Urinary bladder (tissue), 4 donors: ENCODE results near the gene TBCD. TPM values are rescaled to one million over a fixed set of nuclear protein-coding genes. Genes with fewer than 3 reads are reported as not detected.

Experiments used
- DNase-seq: peaks from one replicate; pipeline ENCODE4 v3.0.0-alpha.2; 2015; ENCODE audit errors: extremely low spot score
- H3K27ac ChIP-seq: one replicate; pipeline ENCODE4 v1.5.1; 2013; ENCODE audit warnings: low read depth, mild to moderate bottlenecking, moderate library complexity
- H3K36me3 ChIP-seq: one replicate; pipeline ENCODE4 v1.6.1; 2013; ENCODE audit warnings: mild to moderate bottlenecking, moderate library complexity; ENCODE audit not compliant: insufficient read depth
- H3K4me1 ChIP-seq: one replicate; pipeline ENCODE4 v1.6.1; 2013; ENCODE audit warnings: mild to moderate bottlenecking, moderate library complexity; ENCODE audit not compliant: insufficient read depth
- H3K4me3 ChIP-seq: one replicate; pipeline ENCODE4 v1.5.1; 2013; ENCODE audit warnings: low read depth, low read length
- WGBS: extraction: QIAGEN DNeasy Blood & Tissue Kit; methylation state at CpG from one replicate; pipeline ENCODE4 v1.1.7; 2013; 5-methylcytosine and 5-hydroxymethylcytosine counted together
- polyA plus RNA-seq: library from polyadenylated mRNA; stranded (reverse); fragments of 200-250 nt; gene quantifications from one replicate; pipeline ENCODE4 v1.2.3, GENCODE V29; 2013
- total RNA-seq: library from RNA; depleted of rRNA; stranded (reverse); fragments of >200 nt; gene quantifications from one replicate; pipeline ENCODE4 v1.2.3, GENCODE V29; 2014
- donor health status: healthy with polysubstance abuse.
- donor health status: healthy.

The TBCD gene
- total and polyA plus RNA-seq, 2 donors: 57.9 to 77.6 TPM

- DNase-seq: no peak
- 93% methylated on average over 33 of the region's 33 CpGs for WGBS
- Histone ChIP-seq H3K4me1 (no peaks in the 10 kb centered on the region), H3K4me3 (no peak overlapping the region), H3K27ac (no peak overlapping the region), H3K36me3 (peaks cover 3% of the 10 kb centered on the region)
Observed at GRCh38 chr17:82872591-82873520, 121.0 kb downstream of the TBCD start.

- H3K36me3 ChIP-seq: peaks cover 3% of the 10 kb centered on the region
- 94% methylated on average over 19 of the region's 19 CpGs for whole genome bisulfite sequencing
- no peak overlapping the region for H3K27ac ChIP-seq
- no peaks in the 10 kb centered on the region for H3K4me1 ChIP-seq
- no peak for DNase-seq
- no peak overlapping the region for H3K4me3 ChIP-seq
Observed at GRCh38 chr17:82873521-82873920, 121.7 kb downstream of the TBCD start.

GRCh38 chr17:82874011-82874835, 122.4 kb downstream of the TBCD start:
- DNase-seq: no peak
- peaks cover 3% of the 10 kb centered on the region for H3K36me3 ChIP-seq
- no peaks in the 10 kb centered on the region for H3K4me1 ChIP-seq
- H3K27ac ChIP-seq: no peak overlapping the region
- H3K4me3 ChIP-seq: no peak overlapping the region
- 88% methylated on average over 34 of the region's 34 CpGs for WGBS

GRCh38 chr17:82875407-82875856, 123.6 kb downstream of the TBCD start:
- Histone ChIP-seq H3K4me1 (no peaks in the 10 kb centered on the region), H3K27ac (peak overlapping the region; percentile 44), H3K36me3 (peaks cover 3% of the 10 kb centered on the region), H3K4me3 (no peak overlapping the region)
- WGBS: 83% methylated on average over 19 of the region's 19 CpGs
- no peak for DNase-seq

- H3K4me1 ChIP-seq: no peaks in the 10 kb centered on the region
- no peak overlapping the region for H3K4me3 ChIP-seq
- DNase-seq: no peak
- peaks cover 3% of the 10 kb centered on the region for H3K36me3 ChIP-seq
- 53% methylated on average over 18 of the region's 18 CpGs for WGBS
- peak overlapping the region; percentile 44 for H3K27ac ChIP-seq
Observed at GRCh38 chr17:82876149-82876548, 124.3 kb downstream of the TBCD start.

GRCh38 chr17:82876602-82877379, 124.9 kb downstream of the TBCD start:
- Histone ChIP-seq H3K4me1 (no peaks in the 10 kb centered on the region), H3K27ac (peak overlapping the region; percentile 59), H3K4me3 (no peak overlapping the region), H3K36me3 (no peaks in the 10 kb centered on the region)
- WGBS: 16% methylated on average over 14 of the region's 14 CpGs
- DNase-seq: no peak

GRCh38 chr17:82878527-82878926, 126.7 kb downstream of the TBCD start:
- no peak for DNase-seq
- H3K27ac ChIP-seq: no peak overlapping the region
- 71% methylated on average over 9 of the region's 9 CpGs for WGBS

GRCh38 chr17:82879241-82879640, 127.4 kb downstream of the TBCD start:
- no peak for DNase-seq
- Histone ChIP-seq H3K27ac (peak overlapping the region; percentile 19), H3K4me1 (no peaks in the 10 kb centered on the region), H3K4me3 (no peak overlapping the region), H3K36me3 (no peaks in the 10 kb centered on the region)
- 93% methylated on average over 15 of the region's 15 CpGs for WGBS

More at GRCh38 chr17:82878527-82878926, 126.7 kb downstream of the TBCD start:
- Histone ChIP-seq H3K36me3 (no peaks in the 10 kb centered on the region), H3K4me3 (no peak overlapping the region), H3K4me1 (no peaks in the 10 kb centered on the region)

- Histone ChIP-seq H3K4me1 (no peaks in the 10 kb centered on the region), H3K4me3 (no peak overlapping the region), H3K27ac (peak overlapping the region; percentile 12), H3K36me3 (no peaks in the 10 kb centered on the region)
- 80% methylated on average over 25 of the region's 25 CpGs for WGBS
- DNase-seq: no peak
Observed at GRCh38 chr17:82880620-82881323, 128.9 kb downstream of the TBCD start.

GRCh38 chr17:82881324-82881823, 129.5 kb downstream of the TBCD start:
- Histone ChIP-seq H3K4me1 (no peaks in the 10 kb centered on the region), H3K36me3 (no peaks in the 10 kb centered on the region), H3K4me3 (no peak overlapping the region), H3K27ac (peak overlapping the region; percentile 49)
- 64% methylated on average over 21 of the region's 21 CpGs for WGBS
- no peak for DNase-seq

- no peaks in the 10 kb centered on the region for H3K4me1 ChIP-seq
- peak overlapping the region; percentile 43 for H3K27ac ChIP-seq
- DNase-seq: no peak
- no peaks in the 10 kb centered on the region for H3K36me3 ChIP-seq
- 81% methylated on average over 17 of the region's 17 CpGs for WGBS
- no peak overlapping the region for H3K4me3 ChIP-seq
Observed at GRCh38 chr17:82881900-82882714, 130.2 kb downstream of the TBCD start.
